HCT116 (cell line): ENCODE data around the gene OSBPL5.

ENCODE experiments used
- CTCF ChIP-seq, 3 experiments: fragments of 200-600 bp in 1 of 3; sonication (generic) in 1 of 3; IDR thresholded peaks in 2 of 3; conservative IDR thresholded peaks in 1 of 3; 2 replicates each; pipeline ENCODE4 v1.5.1; 2012 to 2017; ENCODE audit warnings: low read depth in 2 of 3, low read length in 2 of 3, antibody characterized with exemption in 1 of 3, borderline replicate concordance in 1 of 3, control low read depth in 1 of 3, mild to moderate bottlenecking in 1 of 3, mixed read lengths in 1 of 3, mixed run types in 1 of 3, moderate library complexity in 1 of 3; ENCODE audit not compliant: insufficient read depth in 1 of 3
- EZH2 ChIP-seq: fragments of 200-600 bp; sonication (generic); IDR thresholded peaks from 2 replicates; pipeline ENCODE4 v1.6.1; 2017; ENCODE audit warnings: antibody characterized with exemption, mixed run types
- JUND ChIP-seq: IDR thresholded peaks from 2 replicates; pipeline ENCODE4 v1.6.1; 2012
- POLR2A ChIP-seq: IDR thresholded peaks from 2 replicates; pipeline ENCODE4 v1.7.0; 2011; ENCODE audit warnings: borderline replicate concordance; ENCODE audit not compliant: insufficient read depth, insufficient read length; ENCODE audit errors: extremely low read depth
- YY1 ChIP-seq: IDR thresholded peaks from 2 replicates; pipeline ENCODE4 v1.6.1; 2011; ENCODE audit warnings: low read length, low read depth, moderate library complexity, mild to moderate bottlenecking; ENCODE audit not compliant: insufficient replicate concordance; ENCODE audit errors: extremely low read depth
- ZFX ChIP-seq: fragments of 450-650 bp; IDR thresholded peaks from 2 replicates; pipeline ENCODE4 v1.6.1; 2017
- ZNF274 ChIP-seq: fragments of 200-500 bp; sonication (Bioruptor generic); IDR thresholded peaks from 2 replicates; pipeline ENCODE4 v1.6.1; 2014; ENCODE audit warnings: mild to moderate bottlenecking, low read depth, low read length, inconsistent platforms

GRCh38 chr11:3161720-3162409 lies 3.2 kb downstream of the OSBPL5 start:
- no peak for TF ChIP-seq YY1
- no peak for TF ChIP-seq CTCF (IDR thresholded peaks at IDR 0.05 in 2 of 3, conservative IDR thresholded peaks at IDR 0.05 in 1 of 3; ENCODE audit: borderline replicate concordance in 1 of 3, insufficient read depth in 1 of 3, low read depth in 2 of 3, low read length in 2 of 3)
- no peak for TF ChIP-seq POLR2A
- TF ChIP-seq JUND = no peak
- no peak for TF ChIP-seq ZNF274
- TF ChIP-seq EZH2 = no peak
- TF ChIP-seq ZFX = no peak
